Smooth muscle cell (in vitro differentiated cells): ENCODE results near the gene PLD4. TPM values are rescaled to one million over a fixed set of nuclear protein-coding genes. Genes with fewer than 3 reads are reported as not detected.

Source experiments
- DNase-seq: peaks from one replicate; lab custom pipeline; 2025; ENCODE audit not compliant: unreplicated experiment; lab: John Stamatoyannopoulos, UW
- H2AFZ ChIP-seq: fragments of 200-600 bp; sonication (generic); 2 replicates; pipeline ENCODE4 v1.6.0; 2016; ENCODE audit warnings: antibody characterized with exemption, low read depth, mild to moderate bottlenecking
- H3F3A ChIP-seq: fragments of 200-600 bp; sonication (generic); 2 replicates; pipeline ENCODE4 v1.6.0; 2017; ENCODE audit warnings: antibody characterized with exemption, low read depth
- H3K27ac ChIP-seq: fragments of 200-600 bp; sonication (generic); 2 replicates; pipeline ENCODE4 v1.5.1; 2016; ENCODE audit warnings: low read depth, mild to moderate bottlenecking
- H3K27me3 ChIP-seq: fragments of 200-600 bp; sonication (generic); 2 replicates; pipeline ENCODE4 v1.6.1; 2016; ENCODE audit warnings: low read depth, mild to moderate bottlenecking
- H3K36me3 ChIP-seq: fragments of 200-600 bp; sonication (generic); 2 replicates; pipeline ENCODE4 v1.5.1; 2016; ENCODE audit warnings: low read depth
- H3K4me1 ChIP-seq: fragments of 200-600 bp; sonication (generic); 2 replicates; pipeline ENCODE4 v1.5.1; 2016; ENCODE audit warnings: low read depth
- H3K4me2 ChIP-seq: fragments of 200-600 bp; sonication (generic); 2 replicates; pipeline ENCODE4 v1.6.0; 2016; ENCODE audit warnings: mild to moderate bottlenecking
- H3K4me3 ChIP-seq: fragments of 200-600 bp; sonication (generic); 2 replicates; pipeline ENCODE4 v1.5.1; 2016; ENCODE audit warnings: mild to moderate bottlenecking
- H3K79me2 ChIP-seq: fragments of 200-600 bp; sonication (generic); 2 replicates; pipeline ENCODE4 v1.6.0; 2016; ENCODE audit warnings: low read depth, mild to moderate bottlenecking
- H3K9ac ChIP-seq: fragments of 200-600 bp; sonication (generic); 2 replicates; pipeline ENCODE4 v1.6.0; 2016; ENCODE audit warnings: low read depth
- H3K9me3 ChIP-seq: fragments of 200-600 bp; sonication (generic); replicated peaks from 2 replicates; pipeline ENCODE4 v1.5.1; 2016; ENCODE audit warnings: low read depth
- H4K20me1 ChIP-seq: fragments of 200-600 bp; sonication (generic); 2 replicates; pipeline ENCODE4 v1.6.0; 2016; ENCODE audit warnings: low read depth
- CTCF ChIP-seq: fragments of 200-600 bp; sonication (generic); IDR thresholded peaks from 2 replicates; pipeline ENCODE4 v1.5.1; 2017; ENCODE audit warnings: borderline replicate concordance, mild to moderate bottlenecking, antibody characterized with exemption; ENCODE audit not compliant: insufficient read depth, poor library complexity, severe bottlenecking
- WGBS: methylation state at CpG from one replicate; pipeline ENCODE4 v1.1.7; 2016; ENCODE audit warnings: low lambda C conversion rate; 5-methylcytosine and 5-hydroxymethylcytosine counted together
- polyA plus RNA-seq: library from polyadenylated mRNA; unstranded; fragments of >200 nt; fragmentation: Nextera tagmentation; extraction: Ambion mirVana; gene quantifications from 2 replicates; pipeline ENCODE4 v1.2.1, GENCODE V29; 2016
- total RNA-seq: library from RNA; depleted of rRNA; stranded (reverse); fragments of >200 nt; gene quantifications from 2 replicates; pipeline ENCODE4 v1.2.3, GENCODE V29; 2014

PLD4 gene
- total and polyA plus RNA-seq, 2 experiments from 2014 or later = 0.06 to 0.09 TPM

- DNase-seq = no peak
- Histone ChIP-seq H3K4me2 (no peak overlapping the region), H3K27me3 (no peaks in the 10 kb centered on the region), H3K79me2 (no peaks in the 10 kb centered on the region), H3F3A (no peaks in the 10 kb centered on the region), H3K4me3 (no peak overlapping the region), H4K20me1 (no peaks in the 10 kb centered on the region), H3K9me3 (no peaks in the 10 kb centered on the region), H3K27ac (no peak overlapping the region), H3K4me1 (no peaks in the 10 kb centered on the region), H3K36me3 (no peaks in the 10 kb centered on the region), H3K9ac (no peak overlapping the region), H2AFZ (no peak overlapping the region)
- TF ChIP-seq CTCF = no peak
- WGBS = 95% methylated on average over 37 of the region's 37 CpGs
Observed at GRCh38 chr14:104897330-104898194, 27.1 kb upstream of the PLD4 start.

GRCh38 chr14:104898195-104898558, 26.5 kb upstream of the PLD4 start:
- Histone ChIP-seq H3K36me3 (no peaks in the 10 kb centered on the region), H3K4me3 (no peak overlapping the region), H3K9ac (no peak overlapping the region), H3K79me2 (no peaks in the 10 kb centered on the region), H4K20me1 (no peaks in the 10 kb centered on the region), H3K27me3 (no peaks in the 10 kb centered on the region), H3K9me3 (no peaks in the 10 kb centered on the region), H3K4me2 (no peak overlapping the region), H3K27ac (no peak overlapping the region), H3F3A (no peaks in the 10 kb centered on the region), H2AFZ (no peak overlapping the region), H3K4me1 (no peaks in the 10 kb centered on the region)
- no peak for DNase-seq
- no peak for TF ChIP-seq CTCF
- 94% methylated on average over 7 of the region's 7 CpGs for WGBS

DNA sequence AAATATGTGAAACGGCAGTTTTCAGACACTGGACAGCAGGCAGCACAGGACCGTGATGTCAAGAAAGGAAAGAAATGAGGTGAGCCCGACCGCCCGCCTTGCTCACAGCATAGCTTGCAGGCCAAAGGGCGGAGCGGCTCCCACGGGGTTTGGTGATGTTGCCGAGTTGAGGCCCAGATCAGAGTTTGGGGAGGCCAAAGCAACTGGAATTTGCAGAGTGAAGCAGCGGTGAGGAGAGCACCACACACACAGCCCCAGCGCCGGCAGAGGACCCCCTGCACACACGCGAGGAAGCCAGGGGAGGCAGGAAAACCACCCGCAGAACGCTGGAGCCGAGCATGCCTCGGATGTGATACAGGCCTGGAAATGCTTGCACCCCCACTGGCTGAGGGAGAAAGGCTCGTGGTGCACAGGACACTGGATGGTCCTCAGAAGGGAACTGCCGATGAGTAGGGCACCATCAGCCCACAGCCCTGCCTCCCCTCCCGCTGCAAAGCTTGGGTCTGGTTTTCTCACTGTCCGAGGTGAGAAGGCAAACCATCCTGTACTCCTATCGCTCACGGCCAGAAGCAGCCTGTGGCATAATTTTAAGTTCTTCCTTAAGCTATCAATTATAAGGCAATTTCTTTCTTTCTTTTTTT, 25.7 kb upstream of the PLD4 start:
- 87% methylated on average over 24 of the region's 24 CpGs for WGBS
- H3K4me1 ChIP-seq = no peaks in the 10 kb centered on the region
- no peaks in the 10 kb centered on the region for H4K20me1 ChIP-seq

More for the DNA sequence above, 25.7 kb upstream of the PLD4 start:
- no peak overlapping the region for H3K27ac ChIP-seq
- H2AFZ ChIP-seq = no peak overlapping the region
- no peaks in the 10 kb centered on the region for H3F3A ChIP-seq
- TF ChIP-seq CTCF = no peak
- H3K79me2 ChIP-seq = no peaks in the 10 kb centered on the region
- H3K4me2 ChIP-seq = no peak overlapping the region
- no peak for DNase-seq
- no peaks in the 10 kb centered on the region for H3K36me3 ChIP-seq
- H3K9me3 ChIP-seq = no peaks in the 10 kb centered on the region
- H3K9ac ChIP-seq = no peak overlapping the region
- peaks cover 5% of the 10 kb centered on the region for H3K27me3 ChIP-seq
- H3K4me3 ChIP-seq = no peak overlapping the region
